ENCODE results near the gene TTC17.

Gene TTC17

GRCh38 chr11:43382614-43383013 is 23.9 kb downstream of the TTC17 start:
- Histone ChIP-seq H3K9me3 (ENCODE audit: insufficient read depth, low read length) (no peaks in the 10 kb centered on the region), H3K36me3 (ENCODE audit: low read length) (peaks cover 23% of the 10 kb centered on the region), H3K27me3 (ENCODE audit: low read length) (no peaks in the 10 kb centered on the region), H3K4me3 (ENCODE audit: insufficient read depth, low read length, poor library complexity, severe bottlenecking) (no peak overlapping the region), H3K9ac (ENCODE audit: low read length) (no peak overlapping the region), H3F3A (ENCODE audit: insufficient read depth) (no peaks in the 10 kb centered on the region), H3K79me2 (ENCODE audit: insufficient read depth, low read length) (peaks cover 17% of the 10 kb centered on the region), H3K4me2 (ENCODE audit: low read depth, low read length, poor library complexity, severe bottlenecking) (no peak overlapping the region), H2AFZ (ENCODE audit: low read depth, low read length, severe bottlenecking) (no peak overlapping the region), H3K9me2 (replicated peaks; ENCODE audit: insufficient read depth, low read length) (no peaks in the 10 kb centered on the region), H3K27ac (ENCODE audit: low read depth, low read length) (no peak overlapping the region), H4K20me1 (ENCODE audit: low read depth, low read length) (peaks cover 5% of the 10 kb centered on the region; the same call in 1 of the 2 replicates)
- TF ChIP-seq CTCF (IDR thresholded peaks at IDR 0.05; ENCODE audit: insufficient read depth, low read length, poor library complexity, severe bottlenecking) (no peak), EZH2phosphoT487 (conservative IDR thresholded peaks at IDR 0.05; ENCODE audit: low read length) (no peak)

- Histone ChIP-seq H3K9me2 (replicated peaks; ENCODE audit: insufficient read depth, low read length) (no peaks in the 10 kb centered on the region), H3K36me3 (ENCODE audit: low read length) (peaks cover 13% of the 10 kb centered on the region), H3F3A (ENCODE audit: insufficient read depth) (no peaks in the 10 kb centered on the region), H3K27me3 (ENCODE audit: low read length) (no peaks in the 10 kb centered on the region), H3K9me3 (ENCODE audit: insufficient read depth, low read length) (no peaks in the 10 kb centered on the region), H2AFZ (ENCODE audit: low read depth, low read length, severe bottlenecking) (no peak overlapping the region), H4K20me1 (ENCODE audit: low read depth, low read length) (no peaks in the 10 kb centered on the region; the same call in 1 of the 2 replicates), H3K4me3 (ENCODE audit: insufficient read depth, low read length, poor library complexity, severe bottlenecking) (no peak overlapping the region), H3K79me2 (ENCODE audit: insufficient read depth, low read length) (no peaks in the 10 kb centered on the region), H3K4me2 (ENCODE audit: low read depth, low read length, poor library complexity, severe bottlenecking) (no peak overlapping the region), H3K9ac (ENCODE audit: low read length) (no peak overlapping the region), H3K27ac (ENCODE audit: low read depth, low read length) (no peak overlapping the region)
- TF ChIP-seq CTCF (IDR thresholded peaks at IDR 0.05; ENCODE audit: insufficient read depth, low read length, poor library complexity, severe bottlenecking) (no peak), EZH2phosphoT487 (conservative IDR thresholded peaks at IDR 0.05; ENCODE audit: low read length) (no peak)
Measured at GRCh38 chr11:43384393-43384792, 25.7 kb downstream of the TTC17 start.

- Histone ChIP-seq H3K4me3 (ENCODE audit: insufficient read depth, low read length, poor library complexity, severe bottlenecking) (no peak overlapping the region), H3F3A (ENCODE audit: insufficient read depth) (peaks cover 2% of the 10 kb centered on the region; the same call in 1 of the 2 replicates), H3K36me3 (ENCODE audit: low read length) (peaks cover 24% of the 10 kb centered on the region; the same call in 1 of the 2 replicates), H4K20me1 (ENCODE audit: low read depth, low read length) (no peaks in the 10 kb centered on the region), H3K27me3 (ENCODE audit: low read length) (no peaks in the 10 kb centered on the region), H3K4me2 (ENCODE audit: low read depth, low read length, poor library complexity, severe bottlenecking) (no peak overlapping the region), H3K9me3 (ENCODE audit: insufficient read depth, low read length) (no peaks in the 10 kb centered on the region), H3K9me2 (replicated peaks; ENCODE audit: insufficient read depth, low read length) (no peaks in the 10 kb centered on the region), H3K27ac (ENCODE audit: low read depth, low read length) (no peak overlapping the region), H3K9ac (ENCODE audit: low read length) (no peak overlapping the region), H2AFZ (ENCODE audit: low read depth, low read length, severe bottlenecking) (no peak overlapping the region), H3K79me2 (ENCODE audit: insufficient read depth, low read length) (no peaks in the 10 kb centered on the region)
- TF ChIP-seq EZH2phosphoT487 (conservative IDR thresholded peaks at IDR 0.05; ENCODE audit: low read length), result no peak
Measured at GRCh38 chr11:43392713-43393112, 34.0 kb downstream of the TTC17 start.

DNA sequence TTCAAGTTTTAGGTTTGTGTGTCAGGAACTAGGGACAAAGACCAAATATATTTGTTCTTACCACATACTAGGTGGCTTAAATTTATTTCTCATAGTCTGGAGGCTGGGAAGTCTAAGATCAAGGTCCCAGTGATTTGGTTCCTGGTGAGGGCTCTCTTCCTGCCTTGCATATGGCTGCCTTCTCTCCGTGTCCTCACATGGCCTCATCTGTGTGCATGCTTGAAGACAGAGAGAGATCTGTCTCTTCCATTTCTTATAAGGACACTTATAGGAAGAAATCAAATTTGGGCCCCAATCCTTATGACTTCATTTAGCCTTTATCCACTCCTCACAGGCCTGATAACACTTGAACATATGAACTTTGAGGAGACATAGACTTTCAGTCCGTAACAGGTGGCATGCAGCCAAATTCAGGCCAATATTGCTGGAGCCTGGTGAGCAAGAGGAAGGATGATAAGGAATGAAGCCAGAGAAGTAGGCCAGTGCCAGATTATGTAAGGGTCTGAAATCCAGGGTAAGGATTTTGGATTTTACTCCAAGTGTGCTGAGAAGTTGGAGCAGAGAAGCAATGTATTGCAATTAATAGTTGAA is 35.1 kb downstream of the TTC17 start:
- no peak overlapping the region for H2AFZ ChIP-seq (ENCODE audit: low read depth, low read length, severe bottlenecking)
- no peak overlapping the region for H3K4me2 ChIP-seq (ENCODE audit: low read depth, low read length, poor library complexity, severe bottlenecking)
- no peak overlapping the region for H3K27ac ChIP-seq (ENCODE audit: low read depth, low read length)
- H3K27me3 ChIP-seq (ENCODE audit: low read length), result no peaks in the 10 kb centered on the region
- H4K20me1 ChIP-seq (ENCODE audit: low read depth, low read length), result no peaks in the 10 kb centered on the region
- peaks cover 2% of the 10 kb centered on the region; the same call in 1 of the 2 replicates for H3F3A ChIP-seq (ENCODE audit: insufficient read depth)
- TF ChIP-seq EZH2phosphoT487 (conservative IDR thresholded peaks at IDR 0.05; ENCODE audit: low read length) (no peak), CTCF (IDR thresholded peaks at IDR 0.05; ENCODE audit: insufficient read depth, low read length, poor library complexity, severe bottlenecking) (no peak)
- no peak overlapping the region for H3K4me3 ChIP-seq (ENCODE audit: insufficient read depth, low read length, poor library complexity, severe bottlenecking)
- H3K79me2 ChIP-seq (ENCODE audit: insufficient read depth, low read length), result no peaks in the 10 kb centered on the region
- peaks cover 34% of the 10 kb centered on the region; the same call in 1 of the 2 replicates for H3K36me3 ChIP-seq (ENCODE audit: low read length)
- H3K9me2 ChIP-seq (replicated peaks; ENCODE audit: insufficient read depth, low read length), result no peaks in the 10 kb centered on the region
- no peaks in the 10 kb centered on the region for H3K9me3 ChIP-seq (ENCODE audit: insufficient read depth, low read length)
- H3K9ac ChIP-seq (ENCODE audit: low read length), result no peak overlapping the region

Measured in SU-DHL-6 (cell line).